ENCODE measurements around the gene SLC41A2.

The SLC41A2 gene

GRCh38 chr12:104964856-104965205 is 6.7 kb upstream of the SLC41A2 start:
- TF ChIP-seq, protein P1, sequence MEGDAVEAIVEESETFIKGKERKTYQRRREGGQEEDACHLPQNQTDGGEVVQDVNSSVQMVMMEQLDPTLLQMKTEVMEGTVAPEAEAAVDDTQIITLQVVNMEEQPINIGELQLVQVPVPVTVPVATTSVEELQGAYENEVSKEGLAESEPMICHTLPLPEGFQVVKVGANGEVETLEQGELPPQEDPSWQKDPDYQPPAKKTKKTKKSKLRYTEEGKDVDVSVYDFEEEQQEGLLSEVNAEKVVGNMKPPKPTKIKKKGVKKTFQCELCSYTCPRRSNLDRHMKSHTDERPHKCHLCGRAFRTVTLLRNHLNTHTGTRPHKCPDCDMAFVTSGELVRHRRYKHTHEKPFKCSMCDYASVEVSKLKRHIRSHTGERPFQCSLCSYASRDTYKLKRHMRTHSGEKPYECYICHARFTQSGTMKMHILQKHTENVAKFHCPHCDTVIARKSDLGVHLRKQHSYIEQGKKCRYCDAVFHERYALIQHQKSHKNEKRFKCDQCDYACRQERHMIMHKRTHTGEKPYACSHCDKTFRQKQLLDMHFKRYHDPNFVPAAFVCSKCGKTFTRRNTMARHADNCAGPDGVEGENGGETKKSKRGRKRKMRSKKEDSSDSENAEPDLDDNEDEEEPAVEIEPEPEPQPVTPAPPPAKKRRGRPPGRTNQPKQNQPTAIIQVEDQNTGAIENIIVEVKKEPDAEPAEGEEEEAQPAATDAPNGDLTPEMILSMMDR (conservative IDR thresholded peaks at IDR 0.05; ENCODE audit: low read depth): no peak
- CTCF ChIA-PET: no interaction called here
- POLR2A ChIA-PET (ENCODE audit: low non-redundant PET): no interaction called here
- DNase-seq (ENCODE audit: low spot score): no peak
- H3K27ac ChIP-seq: no peak overlapping the region

DNA sequence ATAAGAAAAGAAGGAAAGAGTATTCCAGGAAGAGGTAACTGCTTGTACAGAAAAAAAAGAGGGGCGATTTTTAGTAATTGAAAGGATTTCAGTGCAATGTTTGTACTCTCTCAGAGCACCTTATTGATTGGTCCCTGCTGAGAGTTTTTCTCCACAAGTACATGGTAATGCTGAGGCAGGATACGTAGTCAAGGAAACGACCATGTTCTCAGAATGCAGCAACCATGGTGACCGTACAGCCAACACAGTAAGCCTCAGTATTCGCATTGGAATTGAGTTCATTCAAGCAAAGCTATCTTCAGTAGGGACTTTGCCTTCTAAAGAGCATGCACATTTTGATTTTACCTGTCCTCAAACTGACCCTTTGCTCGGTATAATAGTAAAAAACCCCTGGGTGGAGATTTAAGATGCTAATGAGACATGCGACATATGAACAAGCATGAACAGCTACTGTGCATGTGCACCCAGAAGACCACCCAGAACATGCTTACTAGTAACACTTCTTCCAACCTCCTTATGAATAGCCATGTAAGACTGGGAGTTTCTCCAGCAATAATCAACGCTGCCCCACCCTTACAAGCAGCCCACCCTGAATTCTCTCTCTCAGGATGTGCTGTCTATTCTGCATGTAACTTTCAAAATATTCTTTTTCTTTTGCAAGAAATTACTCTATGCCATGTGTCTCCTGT is 6.2 kb upstream of the SLC41A2 start:
- TF ChIP-seq, protein P1 (conservative IDR thresholded peaks at IDR 0.05; ENCODE audit: low read depth): no peak
- ChIA-PET CTCF (no interaction called here), POLR2A (ENCODE audit: low non-redundant PET) (no interaction called here)
- H3K27ac ChIP-seq: no peak overlapping the region
- no peak for DNase-seq (ENCODE audit: low spot score)

- TF ChIP-seq, protein P1 (conservative IDR thresholded peaks at IDR 0.05; ENCODE audit: low read depth): no peak
- ChIA-PET POLR2A (ENCODE audit: low non-redundant PET) (no interaction called here), CTCF (no interaction called here)
- no peak for DNase-seq (ENCODE audit: low spot score)
- H3K27ac ChIP-seq: no peak overlapping the region
Observed at GRCh38 chr12:104963757-104964156, 5.7 kb upstream of the SLC41A2 start.

- no peak for DNase-seq (ENCODE audit: low spot score)
- no peak overlapping the region for H3K27ac ChIP-seq
- POLR2A ChIA-PET (ENCODE audit: low non-redundant PET): interaction anchor here (0.6 kb wide), 1 partner anchor 9 kb away, joined by 5 read pairs; no protein-coding TSS in a partner anchor
- CTCF ChIA-PET: interaction anchor here (0.7 to 1.8 kb wide), 2 partner anchors 20 to 579 kb away, joined by 4 to 8 read pairs; no protein-coding TSS in a partner anchor
- TF ChIP-seq, protein P1 (conservative IDR thresholded peaks at IDR 0.05; ENCODE audit: low read depth): no peak
Observed at GRCh38 chr12:104960464-104960863, 2.4 kb upstream of the SLC41A2 start.

- ChIA-PET CTCF (interaction anchor here (0.7 to 1.8 kb wide), 5 partner anchors 16 to 578 kb away, joined by 3 to 8 read pairs (median 3); partner anchors contain the start of gene NOPCHAP1), POLR2A (ENCODE audit: low non-redundant PET) (no interaction called here)
- peak overlapping the region; percentile 49 for H3K27ac ChIP-seq
- TF ChIP-seq, protein P1 (conservative IDR thresholded peaks at IDR 0.05; ENCODE audit: low read depth): no peak
- peak; percentile 44 for DNase-seq (ENCODE audit: low spot score)
Observed at GRCh38 chr12:104959335-104959841, 1.3 kb upstream of the SLC41A2 start.

- ChIA-PET POLR2A (ENCODE audit: low non-redundant PET) (no interaction called here), CTCF (interaction anchor here (0.6 to 1.8 kb wide), 6 partner anchors 15 to 577 kb away, joined by 3 to 8 read pairs (median 4); partner anchors contain the start of gene NOPCHAP1)
- H3K27ac ChIP-seq: peak overlapping the region; percentile 49
- DNase-seq (ENCODE audit: low spot score): no peak
- TF ChIP-seq, protein P1 (conservative IDR thresholded peaks at IDR 0.05; ENCODE audit: low read depth): no peak
Observed at GRCh38 chr12:104958805-104959334, 780 bp upstream of the SLC41A2 start.
